HepG2 (cell line): ENCODE results near the gene ATP8A2. TPM values are rescaled to one million over a fixed set of nuclear protein-coding genes. Genes with fewer than 3 reads are reported as not detected.
"Not testable (repeated sequence)": the region's sequence is repeated elsewhere in the genome, so short reads cannot be mapped to it uniquely, and the experiment has no call there.

Experiments
- ATAC-seq: fragments of 200-7000 bp; cut with Tn5 transposase; 3 replicates; pipeline ENCODE4 v1.9.1; 2020; ENCODE audit warnings: mild to moderate bottlenecking, moderate library complexity
- BruUV-seq: library from RNA; stranded (reverse); fragments of 400-500 nt; replicated peaks from 2 replicates; lab custom pipeline; 2021; lab: Mats Ljungman, UMichigan
- CTCF ChIA-PET: fragments of 300-600 bp; formaldehyde crosslinking; extraction: SDS; loops from one replicate; lab custom pipeline; 2021; ENCODE audit warnings: low total read pairs, inconsistent platforms, low intra/inter-chr PET ratio; lab: Yijun Ruan, JAX
- POLR2A ChIA-PET: fragments of 350-600 bp; sonication (Branson Sonifier 250); formaldehyde crosslinking; loops from one replicate; lab custom pipeline; 2020; ENCODE audit warnings: antibody characterized with exemption, inconsistent platforms; lab: Yijun Ruan, JAX
- DNase-seq: peaks from one replicate; pipeline ENCODE4 v3.0.0-alpha.2; 2015; ENCODE audit warnings: low spot score
- FAIRE-seq: peaks from 3 replicates; lab custom pipeline; 2011; peaks lifted over from hg19 to GRCh38; lab: Jason Lieb, UNC
- H2AFZ ChIP-seq: one replicate; pipeline ENCODE4 v1.6.1; 2011; ENCODE audit warnings: low read length, inconsistent platforms
- H3K27ac ChIP-seq: fragments of 300-600 bp; 3 replicates; pipeline ENCODE4 v1.8.0; 2011; ENCODE audit warnings: mixed run types, mild to moderate bottlenecking, mixed read lengths, low read length, inconsistent platforms; ENCODE audit not compliant: insufficient read depth; ENCODE audit errors: extremely low read length
- H3K27me3 ChIP-seq, 2 experiments: fragments of 200-600 bp in 1 of 2; 2 replicates in 1 of 2; 3 replicates in 1 of 2; pipeline versions ENCODE4 v1.6.0 to v1.8.0; 2011; ENCODE audit warnings: low read length in 2 of 2, mild to moderate bottlenecking in 2 of 2, moderate library complexity in 2 of 2, inconsistent platforms in 1 of 2; ENCODE audit not compliant: insufficient read depth in 2 of 2, control insufficient read depth in 1 of 2
- H3K36me3 ChIP-seq, 2 experiments: fragments of 200-600 bp in 1 of 2; replicated peaks in 1 of 2; 2 replicates in 1 of 2; 3 replicates in 1 of 2; pipeline versions ENCODE4 v1.5.1 to v1.8.0; 2011; ENCODE audit warnings: low read length in 2 of 2, inconsistent platforms in 1 of 2; ENCODE audit not compliant: insufficient read depth in 2 of 2, control insufficient read depth in 1 of 2
- H3K4me1 ChIP-seq: 2 replicates; pipeline ENCODE4 v1.5.1; 2012; ENCODE audit warnings: low read length, inconsistent platforms; ENCODE audit not compliant: insufficient read depth
- H3K4me2 ChIP-seq: 2 replicates; pipeline ENCODE4 v1.6.0; 2011; ENCODE audit warnings: low read depth, low read length, inconsistent platforms
- H3K4me3 ChIP-seq, 3 experiments: fragments of 200-600 bp in 1 of 3; sonication (generic), shearing (Covaris generic) in 1 of 3; replicated peaks in 1 of 3; 2 replicates each; pipeline ENCODE4 v1.5.1; 2011 to 2016; ENCODE audit warnings: low read length in 3 of 3, inconsistent platforms in 2 of 3, low read depth in 2 of 3, mild to moderate bottlenecking in 2 of 3, control low read depth in 1 of 3, mixed read lengths in 1 of 3; ENCODE audit not compliant: insufficient read depth in 1 of 3
- H3K79me2 ChIP-seq: one replicate; pipeline ENCODE4 v1.6.1; 2011; ENCODE audit warnings: low read length, inconsistent platforms; ENCODE audit not compliant: insufficient read depth
- H3K9ac ChIP-seq: 2 replicates; pipeline ENCODE4 v1.6.0; 2011; ENCODE audit warnings: mild to moderate bottlenecking, low read depth, low read length, inconsistent platforms; ENCODE audit not compliant: insufficient read depth
- H3K9me3 ChIP-seq: 2 replicates; pipeline ENCODE4 v1.5.1; 2012; ENCODE audit warnings: mild to moderate bottlenecking, low read length
- H4K20me1 ChIP-seq: 2 replicates; pipeline ENCODE4 v1.6.0; 2011; ENCODE audit warnings: inconsistent platforms, mild to moderate bottlenecking, low read length, moderate library complexity; ENCODE audit not compliant: insufficient read depth
- FOSL1 ChIP-seq: sonication (generic); formaldehyde crosslinking; IDR thresholded peaks from 2 replicates; pipeline ENCODE4 v1.9.0; 2021; ENCODE audit warnings: missing genetic modification reagents, borderline replicate concordance
- ZKSCAN1 ChIP-seq: fragments of 150-350 bp; IDR thresholded peaks from 2 replicates; pipeline ENCODE4 v1.6.1; 2014; ENCODE audit warnings: low read length
- WGBS: methylation state at CpG from one replicate; pipeline ENCODE4 v1.1.6; 2017; ENCODE audit warnings: low lambda C conversion rate; 5-methylcytosine and 5-hydroxymethylcytosine counted together
- in situ Hi-C: cut with HindIII; loops from 2 replicates; pipeline ENCODE4 v1.10.0; 2017; ENCODE audit warnings: low pct_unique_long_range_greater_than_20kb; ENCODE audit not compliant: extremely low pct_ligation_motif_present
- intact Hi-C: fragments of 100-400 bp; cut with micrococcal nuclease; formaldehyde crosslinking; loops from one replicate; pipeline ENCODE4 v1.10.0; 2022; ENCODE audit not compliant: unreplicated experiment
- polyA plus RNA-seq, 8 experiments: library from polyadenylated mRNA; depleted of rRNA in 3 of 8; stranded (reverse) in 7 of 8; unstranded in 1 of 8; fragments of >200 nt; fragmentation: Illumina TruSeq in 4 of 8; extraction: Trizol in 4 of 8; gene quantifications; 2 replicates each; pipeline versions ENCODE4 v1.2.1 to v1.2.3, GENCODE V29; 2011 to 2016; ENCODE audit warnings: low read depth in 4 of 8, missing spikeins in 1 of 8, mixed read lengths in 1 of 8; ENCODE audit not compliant: insufficient read depth in 1 of 8
- total RNA-seq, 5 experiments: library from RNA; depleted of rRNA; stranded (reverse); fragments of >200 nt; fragmentation: Illumina TruSeq; extraction: Trizol; gene quantifications; 2 replicates each; pipeline ENCODE4 v1.2.3, GENCODE V29; 2016; ENCODE audit warnings: low read depth in 1 of 5

The ATP8A2 gene
- total and polyA plus RNA-seq, 2 of the 13 experiments (the other 11 are each of a cell fraction or from before 2014, with no cell fraction given) = 0.09 TPM; not detected in 1

DNA sequence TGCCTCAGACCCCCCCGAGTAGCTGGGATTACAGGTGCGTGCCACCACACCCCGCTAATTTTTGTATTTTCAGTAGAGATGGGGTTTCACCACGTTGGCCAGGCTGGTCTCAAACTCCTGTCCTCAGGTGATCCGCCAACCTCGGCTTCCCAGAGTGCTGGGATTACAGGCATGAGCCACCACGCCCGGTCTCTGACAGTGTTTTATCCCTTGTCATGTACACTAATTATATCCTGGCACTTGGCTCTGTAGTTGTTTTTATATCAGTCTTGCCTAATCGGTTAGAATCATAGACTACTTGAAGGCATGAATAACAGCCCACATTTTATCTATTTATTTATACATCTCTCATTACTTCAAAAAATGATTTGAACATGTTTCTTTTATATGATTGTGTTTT is 455.4 kb downstream of the ATP8A2 start:
- intact Hi-C loops, H4K20me1 ChIP-seq, ATAC-seq, H3K4me2 ChIP-seq, CTCF ChIA-PET, H3K36me3 ChIP-seq, H3K9ac ChIP-seq, BruUV-seq, H3K79me2 ChIP-seq, H3K9me3 ChIP-seq, H3K4me1 ChIP-seq, H3K27me3 ChIP-seq, H3K4me3 ChIP-seq, H3K27ac ChIP-seq, POLR2A ChIA-PET, in situ Hi-C loops, H2AFZ ChIP-seq, FAIRE-seq, DNase-seq: not testable (repeated sequence)
- 7% methylated on average over 9 of the region's 9 CpGs for WGBS

DNA sequence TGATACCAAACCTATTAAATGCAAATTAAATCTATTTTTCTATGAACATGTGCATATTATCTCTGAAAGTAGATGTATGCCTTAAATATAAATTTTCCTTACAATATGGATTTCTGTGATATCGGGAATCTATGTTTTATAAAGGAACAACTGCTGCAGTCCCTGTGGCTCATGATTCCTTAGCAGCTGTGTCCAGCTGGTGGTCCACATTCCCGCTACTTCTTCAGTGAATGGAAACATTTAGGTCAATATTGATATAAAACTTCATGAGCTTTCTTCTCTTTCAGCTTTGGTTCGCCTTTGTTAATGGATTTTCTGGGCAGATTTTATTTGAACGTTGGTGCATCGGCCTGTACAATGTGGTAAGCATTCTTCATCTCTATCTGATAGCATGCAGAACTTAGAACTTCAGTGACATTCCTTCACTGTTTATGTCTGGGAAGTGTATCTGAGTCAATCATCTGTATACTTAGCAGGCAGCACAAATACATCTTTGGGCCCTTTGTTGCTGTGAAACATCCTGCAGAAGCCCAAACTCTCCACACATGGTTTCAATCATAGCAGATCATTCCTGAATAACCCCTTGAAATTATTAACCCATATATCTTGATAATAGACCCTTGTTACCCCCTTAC is 456.2 kb downstream of the ATP8A2 start:
- no peak for ATAC-seq
- ChIA-PET POLR2A (no interaction called here), CTCF (no interaction called here)
- Histone ChIP-seq H3K36me3 (no peaks in the 10 kb centered on the region), H3K4me1 (no peaks in the 10 kb centered on the region), H3K27ac (no peak overlapping the region), H3K9ac (no peak overlapping the region), H3K27me3 (no peaks in the 10 kb centered on the region), H3K4me2 (no peak overlapping the region), H3K4me3 (no peak overlapping the region), H4K20me1 (no peaks in the 10 kb centered on the region), H2AFZ (no peak overlapping the region), H3K9me3 (no peaks in the 10 kb centered on the region), H3K79me2 (no peaks in the 10 kb centered on the region)
- 9% methylated on average over 5 of the region's 5 CpGs for WGBS
- DNase-seq = no peak
- TF ChIP-seq FOSL1 = no peak
- no peak for TF ChIP-seq ZKSCAN1
- no TSS peak for BruUV-seq
- intact Hi-C loops (no loop called here), in situ Hi-C loops (no loop called here)
- no peak for FAIRE-seq
